Activated naive CD4-positive, alpha-beta T cell treated with anti-CD3 and anti-CD28 coated beads for 36 hours (primary cell): ENCODE results near the gene PHLPP2. TPM values are rescaled to one million over a fixed set of nuclear protein-coding genes. Genes with fewer than 3 reads are reported as not detected.

Source experiments
- CTCF ChIA-PET: fragments of 350-600 bp; sonication (Branson Sonifier 250); formaldehyde crosslinking; loops from one replicate; lab custom pipeline; 2021; ENCODE audit warnings: antibody characterized with exemption; lab: Charles Lee
- DNase-seq: peaks from one replicate; pipeline ENCODE4 v3.0.0-alpha.2; 2020
- H3K27ac Mint-ChIP-seq: one replicate; pipeline ENCODE4 v1.8.0; 2021; ENCODE audit warnings: mild to moderate bottlenecking, mixed read lengths
- H3K27me3 Mint-ChIP-seq: one replicate; pipeline ENCODE4 v1.8.0; 2021; ENCODE audit warnings: low read depth, mixed read lengths
- H3K36me3 Mint-ChIP-seq: one replicate; pipeline ENCODE4 v1.8.0; 2021; ENCODE audit warnings: low read depth, mixed read lengths
- H3K4me1 Mint-ChIP-seq: one replicate; pipeline ENCODE4 v1.8.0; 2021; ENCODE audit warnings: low read depth, mixed read lengths
- H3K4me3 Mint-ChIP-seq: one replicate; pipeline ENCODE4 v1.8.0; 2021; ENCODE audit warnings: mild to moderate bottlenecking, moderate library complexity, mixed read lengths
- H3K9me3 Mint-ChIP-seq: one replicate; pipeline ENCODE4 v1.8.0; 2021; ENCODE audit warnings: mixed read lengths
- intact Hi-C: fragments of 100-400 bp; cut with micrococcal nuclease; formaldehyde crosslinking; loops from one replicate; pipeline ENCODE4 v1.15.1; 2023
- total RNA-seq, 2 experiments: library from RNA; stranded (reverse); gene quantifications; one replicate each; pipeline ENCODE4 v1.2.3, GENCODE V29; 2021

Gene PHLPP2
- total RNA-seq, 2 experiments from 2014 or later, result 6.0 to 6.9 TPM

DNA sequence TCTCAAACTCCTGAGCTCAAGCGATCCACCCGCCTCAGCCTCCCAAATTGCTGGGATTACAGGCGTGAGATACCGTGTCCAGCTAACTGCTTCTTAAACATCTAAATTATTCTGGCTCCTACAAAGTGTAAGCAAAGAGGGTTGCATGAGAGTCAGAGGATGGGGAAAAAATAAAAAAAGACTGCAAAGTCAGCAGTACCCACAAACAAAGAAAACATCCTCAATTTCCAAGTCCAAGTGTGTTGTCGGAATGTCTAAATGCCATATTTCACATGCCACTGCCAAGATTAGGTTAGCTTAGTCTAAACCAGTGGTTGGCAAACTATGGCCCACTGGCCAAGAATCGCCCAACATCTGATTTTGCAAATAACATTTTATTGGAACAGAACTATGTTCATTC lies 13.0 kb upstream of the PHLPP2 start:
- H3K9me3 Mint-ChIP-seq, result no peaks in the 10 kb centered on the region
- H3K36me3 Mint-ChIP-seq, result peaks cover 28% of the 10 kb centered on the region
- H3K27ac Mint-ChIP-seq, result no peak overlapping the region
- no peaks in the 10 kb centered on the region for H3K27me3 Mint-ChIP-seq
- CTCF ChIA-PET, result interaction anchor here (1.1 kb wide), 1 partner anchor 226 kb away, joined by 3 read pairs; no protein-coding TSS in a partner anchor
- no peaks in the 10 kb centered on the region for H3K4me1 Mint-ChIP-seq
- intact Hi-C loops, result no loop called here
- no peak for DNase-seq
- H3K4me3 Mint-ChIP-seq, result no peak overlapping the region

DNA sequence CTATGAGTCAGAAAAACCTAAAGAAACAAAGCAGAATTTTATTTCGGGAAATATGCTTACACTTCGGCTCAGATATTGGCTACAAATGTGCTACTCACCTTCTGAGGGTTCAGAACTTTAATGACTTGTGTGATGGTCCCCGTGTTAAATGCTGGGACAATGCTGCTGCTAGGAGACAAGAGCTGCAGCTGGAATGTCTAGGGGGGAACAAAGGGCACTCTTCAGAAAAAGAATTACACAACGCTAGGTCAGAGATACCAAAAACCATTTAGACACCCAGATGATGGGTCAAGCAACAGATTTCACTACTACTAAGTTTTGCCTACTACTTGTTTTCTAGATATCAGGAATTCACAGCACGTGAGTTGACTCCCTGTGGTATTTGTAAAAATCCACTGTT lies 10.0 kb upstream of the PHLPP2 start:
- H3K27ac Mint-ChIP-seq, result no peak overlapping the region
- CTCF ChIA-PET, result interaction anchor here (1.4 kb wide), 1 partner anchor 227 kb away, joined by 3 read pairs; no protein-coding TSS in a partner anchor
- H3K4me1 Mint-ChIP-seq, result no peaks in the 10 kb centered on the region
- H3K4me3 Mint-ChIP-seq, result no peak overlapping the region
- no peaks in the 10 kb centered on the region for H3K27me3 Mint-ChIP-seq
- intact Hi-C loops, result no loop called here
- H3K36me3 Mint-ChIP-seq, result peaks cover 41% of the 10 kb centered on the region
- no peak for DNase-seq
- no peaks in the 10 kb centered on the region for H3K9me3 Mint-ChIP-seq

- Mint-ChIP-seq H3K4me1 (no peaks in the 10 kb centered on the region), H3K27me3 (no peaks in the 10 kb centered on the region), H3K27ac (no peak overlapping the region), H3K9me3 (no peaks in the 10 kb centered on the region), H3K36me3 (peaks cover 33% of the 10 kb centered on the region), H3K4me3 (no peak overlapping the region)
- CTCF ChIA-PET, result no interaction called here
- no peak for DNase-seq
- intact Hi-C loops, result no loop called here
Observed at GRCh38 chr16:71732587-71732986, 8.1 kb upstream of the PHLPP2 start.

GRCh38 chr16:71727551-71728324 lies 3.2 kb upstream of the PHLPP2 start:
- H3K36me3 Mint-ChIP-seq, result peaks cover 15% of the 10 kb centered on the region
- H3K4me1 Mint-ChIP-seq, result peaks cover 11% of the 10 kb centered on the region
- peaks cover 6% of the 10 kb centered on the region for H3K27me3 Mint-ChIP-seq
- no peaks in the 10 kb centered on the region for H3K9me3 Mint-ChIP-seq
- no peak for DNase-seq
- no peak overlapping the region for H3K4me3 Mint-ChIP-seq
- CTCF ChIA-PET, result no interaction called here
- intact Hi-C loops, result no loop called here
- no peak overlapping the region for H3K27ac Mint-ChIP-seq

DNA sequence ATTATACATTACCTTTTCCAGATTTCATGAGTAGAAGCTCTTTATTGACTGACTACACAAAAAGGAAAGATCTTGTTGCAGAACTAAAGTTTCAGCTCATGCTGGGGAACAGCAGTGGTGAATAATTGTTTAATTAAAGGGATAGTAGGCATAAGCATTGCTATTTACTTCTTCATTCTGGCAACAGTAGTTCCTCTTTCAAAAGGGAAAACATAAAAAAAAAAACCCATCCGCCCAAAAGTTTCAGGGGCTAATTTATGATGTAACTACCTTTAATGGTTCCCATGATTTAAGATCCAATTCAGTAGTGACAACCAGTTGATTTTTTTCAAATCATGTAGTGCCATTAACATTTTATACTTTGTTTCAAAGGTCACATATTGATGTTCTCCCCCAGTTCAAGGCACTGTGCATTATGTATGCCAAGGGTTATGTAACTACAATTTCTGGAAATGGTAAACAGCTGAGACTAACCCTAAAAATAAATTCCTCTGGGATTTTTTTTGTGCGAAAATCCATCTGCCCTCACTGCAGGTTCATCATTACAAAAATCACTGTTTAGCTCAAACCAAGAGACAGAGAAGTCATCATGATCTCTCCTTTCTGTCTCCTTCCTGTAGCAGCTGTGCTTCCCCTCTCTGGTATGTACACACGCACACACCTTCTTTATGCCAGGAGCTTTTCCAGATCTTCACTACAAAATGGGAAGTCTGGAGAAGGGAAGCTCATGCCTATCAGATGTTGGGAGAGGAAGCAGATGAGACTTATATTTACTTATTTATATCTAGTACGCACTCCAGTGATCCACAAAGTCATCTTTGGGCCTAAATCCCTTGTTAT lies 2.2 kb upstream of the PHLPP2 start:
- DNase-seq, result no peak
- intact Hi-C loops, result no loop called here
- H3K36me3 Mint-ChIP-seq, result peaks cover 5% of the 10 kb centered on the region
- peaks cover 6% of the 10 kb centered on the region for H3K27me3 Mint-ChIP-seq
- H3K4me1 Mint-ChIP-seq, result peaks cover 18% of the 10 kb centered on the region
- CTCF ChIA-PET, result interaction anchor here (0.6 kb wide), 2 partner anchors 9 to 753 kb away, joined by 4 to 5 read pairs; no protein-coding TSS in a partner anchor
- H3K27ac Mint-ChIP-seq, result no peak overlapping the region
- no peak overlapping the region for H3K4me3 Mint-ChIP-seq
- H3K9me3 Mint-ChIP-seq, result no peaks in the 10 kb centered on the region

GRCh38 chr16:71723537-71724319 lies 773 bp downstream of the PHLPP2 start:
- CTCF ChIA-PET, result no interaction called here
- Mint-ChIP-seq H3K4me1 (peaks cover 18% of the 10 kb centered on the region), H3K27ac (no peak overlapping the region), H3K36me3 (no peaks in the 10 kb centered on the region), H3K4me3 (peak overlapping the region; percentile 80), H3K9me3 (no peaks in the 10 kb centered on the region), H3K27me3 (peaks cover 6% of the 10 kb centered on the region)
- intact Hi-C loops, result loop anchor here (1.0 to 5.0 kb wide), 9 partner anchors 23 to 370 kb away; partner anchors contain the start of genes AP1G1, DHODH, DHX38 and IST1
- peak; percentile 74 for DNase-seq

- H3K27ac Mint-ChIP-seq, result peak overlapping the region; percentile 81
- peak; percentile 48 for DNase-seq
- H3K27me3 Mint-ChIP-seq, result peaks cover 6% of the 10 kb centered on the region
- intact Hi-C loops, result loop anchor here (2.0 to 5.0 kb wide), 3 partner anchors 86 to 261 kb away; partner anchors contain the start of genes AP1G1 and ZNF23
- H3K4me3 Mint-ChIP-seq, result peak overlapping the region; percentile 95
- H3K36me3 Mint-ChIP-seq, result no peaks in the 10 kb centered on the region
- H3K4me1 Mint-ChIP-seq, result peaks cover 18% of the 10 kb centered on the region
- CTCF ChIA-PET, result no interaction called here
- no peaks in the 10 kb centered on the region for H3K9me3 Mint-ChIP-seq
Observed at GRCh38 chr16:71722801-71723536, 1.5 kb downstream of the PHLPP2 start.

DNA sequence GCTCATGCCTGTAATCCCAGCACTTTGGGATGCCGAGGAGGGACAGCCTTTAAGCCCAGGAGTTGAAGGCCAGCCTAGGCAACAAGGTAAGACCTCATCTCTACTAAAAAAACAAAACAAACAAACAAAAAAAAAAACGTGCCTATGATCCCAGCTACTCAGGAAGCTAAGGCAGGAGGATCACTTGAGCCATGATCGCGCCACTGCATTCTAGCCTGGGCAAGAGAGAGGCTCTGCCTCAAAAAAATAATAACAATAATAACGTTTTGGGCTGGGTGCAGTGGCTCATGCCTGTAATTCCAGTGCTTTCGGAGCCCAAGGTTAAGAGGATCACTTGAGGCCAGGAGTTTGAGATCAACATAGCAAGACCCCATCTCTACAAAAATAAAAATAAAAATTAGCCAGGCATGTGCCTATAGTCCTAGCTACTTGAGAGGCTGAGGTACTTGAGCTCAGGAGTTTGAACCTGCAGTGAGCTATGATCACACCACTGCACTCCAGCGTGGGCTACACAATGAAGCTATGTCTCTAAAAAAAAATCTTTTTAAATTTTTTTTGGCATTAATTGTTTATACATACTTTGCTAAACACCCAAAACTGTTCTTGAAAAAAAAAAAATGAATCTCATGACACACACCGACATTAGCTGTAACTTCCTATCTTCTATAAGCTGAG lies 3.3 kb downstream of the PHLPP2 start:
- H3K27ac Mint-ChIP-seq, result no peak overlapping the region
- no peak for DNase-seq
- peaks cover 15% of the 10 kb centered on the region for H3K4me1 Mint-ChIP-seq
- no peaks in the 10 kb centered on the region for H3K9me3 Mint-ChIP-seq
- H3K36me3 Mint-ChIP-seq, result no peaks in the 10 kb centered on the region
- H3K27me3 Mint-ChIP-seq, result peaks cover 6% of the 10 kb centered on the region
- H3K4me3 Mint-ChIP-seq, result no peak overlapping the region
- CTCF ChIA-PET, result interaction anchor here (0.7 to 0.9 kb wide), 2 partner anchors 45 to 161 kb away, joined by 3 read pairs; no protein-coding TSS in a partner anchor
- intact Hi-C loops, result loop anchor here (5.0 kb wide), 1 partner anchor 259 kb away; the partner anchor contains the start of gene ZNF23

GRCh38 chr16:71712501-71712900 lies 12.0 kb downstream of the PHLPP2 start:
- Mint-ChIP-seq H3K4me3 (no peak overlapping the region), H3K9me3 (no peaks in the 10 kb centered on the region), H3K27ac (no peak overlapping the region), H3K27me3 (no peaks in the 10 kb centered on the region), H3K4me1 (peaks cover 6% of the 10 kb centered on the region), H3K36me3 (peaks cover 4% of the 10 kb centered on the region)
- no peak for DNase-seq
- CTCF ChIA-PET, result interaction anchor here (0.6 to 1.6 kb wide), 4 partner anchors 102 to 272 kb away, joined by 3 to 4 read pairs (median 3); no protein-coding TSS in a partner anchor
- intact Hi-C loops, result no loop called here

DNA sequence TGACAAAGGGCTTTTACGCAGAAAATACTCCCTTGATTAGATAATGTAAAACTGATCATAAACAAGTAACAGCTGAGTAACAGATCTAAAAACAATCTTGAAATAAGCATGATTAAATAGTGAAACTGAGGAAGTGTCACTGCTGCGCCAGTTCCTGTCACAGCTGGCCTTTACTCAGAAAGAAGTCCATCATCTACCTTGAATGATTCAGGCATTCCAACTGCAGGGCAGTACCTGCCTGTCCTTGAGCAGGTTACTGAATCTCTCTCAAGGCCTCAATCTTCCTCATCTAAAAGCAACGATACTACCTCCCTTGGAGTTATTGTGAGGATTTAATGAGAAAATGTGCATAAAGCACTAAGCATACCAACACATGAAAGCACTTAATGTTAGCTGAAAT lies 12.7 kb downstream of the PHLPP2 start:
- intact Hi-C loops, result no loop called here
- H3K9me3 Mint-ChIP-seq, result no peaks in the 10 kb centered on the region
- peak; percentile 14 for DNase-seq
- H3K4me3 Mint-ChIP-seq, result no peak overlapping the region
- H3K27ac Mint-ChIP-seq, result no peak overlapping the region
- H3K27me3 Mint-ChIP-seq, result no peaks in the 10 kb centered on the region
- H3K36me3 Mint-ChIP-seq, result peaks cover 4% of the 10 kb centered on the region
- CTCF ChIA-PET, result interaction anchor here (0.7 to 1.6 kb wide), 3 partner anchors 9 to 250 kb away, joined by 3 to 4 read pairs (median 3); no protein-coding TSS in a partner anchor
- H3K4me1 Mint-ChIP-seq, result peaks cover 6% of the 10 kb centered on the region
